ENCODE data around the gene RNF31.
A peak's percentile ranks its signal among the peaks of the same experiment; 100 is the strongest.

RNF31 gene

GRCh38 chr14:24182110-24182882, 35.0 kb downstream of the RNF31 start:
- DNase-seq (ENCODE audit: low read depth), result no peak

DNA sequence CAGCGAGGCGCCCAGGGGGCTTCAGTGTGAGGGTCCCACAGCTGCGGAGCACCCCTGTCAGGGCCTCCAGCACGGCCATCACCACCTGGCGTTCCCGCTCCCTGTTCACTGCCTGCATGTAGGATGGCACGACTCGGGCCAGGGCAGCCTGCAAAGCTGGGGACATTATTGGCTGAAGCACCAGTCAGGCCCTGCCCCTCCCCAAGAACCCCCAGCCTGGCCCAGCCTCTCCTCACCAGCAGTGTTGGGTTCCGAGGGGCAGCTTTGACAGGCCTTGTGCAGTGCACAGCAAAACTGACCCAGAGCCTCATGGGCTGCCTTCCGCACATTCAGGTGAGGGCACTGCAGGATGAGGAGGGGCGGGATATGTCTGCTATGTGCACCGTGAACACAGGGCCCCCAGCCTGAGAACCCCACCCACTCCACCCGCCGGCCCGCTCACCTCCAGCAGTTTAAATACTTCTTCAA, 35.8 kb downstream of the RNF31 start:
- DNase-seq (ENCODE audit: low read depth), result no peak

DNA sequence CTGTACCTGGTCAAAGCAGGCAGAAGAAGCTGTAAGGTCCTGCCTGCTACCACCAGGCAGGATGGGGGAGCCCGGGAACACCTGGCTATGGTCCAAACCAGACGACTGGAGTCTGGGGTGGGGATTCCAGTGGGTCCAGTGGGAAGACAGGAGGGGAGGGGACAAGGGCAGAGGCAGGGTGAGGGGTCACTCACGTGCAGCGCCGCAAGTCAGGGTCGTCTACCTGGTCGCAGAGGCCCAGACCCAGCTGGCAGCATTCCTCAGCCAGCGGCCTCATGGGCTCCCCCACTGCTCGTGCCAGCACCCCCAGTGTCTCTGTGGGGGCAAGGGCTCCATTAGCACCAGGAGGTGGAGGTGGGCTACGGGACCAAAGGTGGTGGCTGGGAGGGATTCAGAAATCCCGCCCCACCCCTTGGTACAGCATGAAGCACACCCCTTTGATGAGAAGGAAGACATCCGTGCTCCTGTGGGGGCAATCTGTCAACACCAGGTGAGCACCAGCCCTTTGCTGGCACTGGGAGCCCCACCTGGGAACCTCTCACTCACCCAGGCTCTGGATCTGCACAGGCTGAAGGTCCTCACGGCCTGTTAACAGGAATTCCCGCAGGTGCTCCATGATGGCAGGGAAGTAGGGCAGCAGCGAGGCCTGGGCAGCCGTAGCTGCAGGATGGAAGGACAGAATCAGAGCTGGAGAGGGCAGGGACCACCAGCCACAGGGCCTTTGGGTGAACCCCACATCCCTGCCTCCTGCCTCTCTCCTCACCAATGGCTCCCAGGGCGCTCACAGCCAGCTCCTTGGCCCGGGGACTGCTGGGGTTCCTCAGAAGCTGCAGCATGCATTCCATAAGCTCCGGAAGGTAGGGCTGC, 37.0 kb downstream of the RNF31 start:
- no peak for DNase-seq (ENCODE audit: low read depth)

DNA sequence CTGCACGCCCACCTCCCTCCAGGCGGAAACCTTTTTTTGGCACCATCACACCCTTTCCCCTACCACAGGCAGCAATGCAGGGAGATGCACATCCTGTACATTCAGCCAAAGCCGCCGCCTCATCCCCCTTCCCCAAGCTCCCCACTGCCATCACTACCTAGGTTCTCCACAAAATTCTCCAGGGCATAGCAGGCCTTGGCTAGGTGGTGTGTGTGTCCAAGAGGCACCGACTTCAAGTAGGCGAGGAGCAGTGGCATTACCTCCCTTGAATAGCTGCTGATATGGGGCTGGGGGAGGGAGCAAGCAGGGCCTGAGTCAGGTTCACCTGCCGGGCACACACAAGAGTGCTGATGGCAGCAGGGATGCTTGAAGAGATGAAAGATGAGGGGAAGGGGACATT, 37.7 kb downstream of the RNF31 start:
- DNase-seq (ENCODE audit: low read depth), result no peak

GRCh38 chr14:24185741-24186140, 38.4 kb downstream of the RNF31 start:
- DNase-seq (ENCODE audit: low read depth), result no peak

- no peak for DNase-seq (ENCODE audit: low read depth)
Measured at GRCh38 chr14:24186831-24187538, 39.7 kb downstream of the RNF31 start.

DNA sequence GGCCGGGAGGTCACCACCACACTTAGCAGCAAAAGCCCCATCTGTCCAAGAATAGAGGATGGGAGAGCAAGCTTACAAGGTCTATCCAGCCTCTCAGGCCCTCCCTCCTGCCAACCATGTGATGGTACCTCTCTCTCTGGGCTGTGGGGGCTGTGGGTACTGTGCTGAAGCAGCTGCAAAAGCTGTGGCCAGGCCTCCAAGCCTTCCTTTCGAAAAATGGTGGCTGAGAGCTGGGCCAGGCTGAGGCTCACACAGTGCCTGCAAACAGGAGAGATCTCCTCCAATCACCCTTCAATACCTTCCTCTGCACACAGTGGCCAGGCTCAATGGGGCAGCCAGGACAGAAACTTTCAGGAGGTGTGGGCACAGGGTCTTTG, 40.2 kb downstream of the RNF31 start:
- no peak for DNase-seq (ENCODE audit: low read depth)

DNA sequence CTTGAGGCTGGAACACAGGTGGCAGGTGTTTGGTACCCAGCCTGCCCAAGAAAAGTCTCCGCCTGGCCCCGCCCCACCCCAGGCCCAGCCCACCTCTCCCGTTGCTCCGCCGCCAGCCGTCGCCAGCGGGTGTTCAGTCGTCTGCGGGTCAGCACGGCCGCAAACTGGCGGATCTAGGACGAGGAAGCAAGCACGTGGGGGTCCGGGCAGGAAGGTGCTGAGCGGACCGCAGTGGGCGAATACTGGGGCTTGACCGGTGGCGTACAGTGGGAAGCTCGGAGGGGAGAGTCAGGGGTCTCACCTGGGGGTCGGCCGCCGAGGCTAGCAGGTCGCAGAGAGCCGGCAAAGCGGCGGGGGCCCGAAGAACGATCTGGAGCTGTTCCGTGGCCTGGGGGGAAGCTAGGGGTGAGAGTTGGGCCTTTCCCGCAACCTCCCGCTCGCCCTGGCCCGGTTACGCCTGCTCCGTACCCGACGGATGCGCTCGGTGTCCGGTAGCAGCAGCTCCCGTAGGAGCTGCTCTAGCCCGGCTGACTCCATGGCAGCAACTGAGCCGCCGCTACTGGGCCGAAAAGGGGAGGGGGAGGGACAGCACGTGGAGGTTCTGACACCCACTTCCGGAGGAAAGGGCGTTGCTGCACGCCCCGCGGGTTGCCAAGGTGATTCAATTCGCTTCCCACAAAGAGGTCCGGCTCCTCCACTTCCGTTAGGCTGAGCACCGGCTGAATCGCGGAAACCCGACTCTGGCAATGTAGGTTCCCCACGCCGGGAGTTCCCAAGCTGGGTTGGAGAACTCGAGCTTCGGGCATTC, 41.2 kb downstream of the RNF31 start, which contains the start of gene IPO4:
IPO4 (minus strand) TSS at position 566 of the 808 bp plus-strand sequence; CDS start at position 537, 29 bp downstream.
- DNase-seq (ENCODE audit: low read depth), result peak; percentile 94

DNA sequence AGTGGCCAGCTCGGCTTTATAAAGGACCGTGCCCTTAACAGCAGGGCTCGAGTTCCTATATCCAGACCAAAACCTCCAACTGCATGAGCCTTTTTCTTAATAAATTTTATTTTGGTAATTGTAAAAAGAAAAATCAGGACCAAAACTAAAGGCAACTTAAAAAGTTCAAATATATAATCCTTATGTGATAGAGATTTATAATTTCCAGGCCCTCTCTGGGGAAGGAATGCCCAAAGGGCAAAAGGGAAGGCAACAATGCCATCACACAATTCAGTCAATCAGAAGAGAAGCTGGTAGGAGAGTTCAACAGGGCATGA, 41.7 kb downstream of the RNF31 start:
- DNase-seq (ENCODE audit: low read depth), result no peak

GRCh38 chr14:24189460-24189859, 42.2 kb downstream of the RNF31 start:
- DNase-seq (ENCODE audit: low read depth), result no peak

DNA sequence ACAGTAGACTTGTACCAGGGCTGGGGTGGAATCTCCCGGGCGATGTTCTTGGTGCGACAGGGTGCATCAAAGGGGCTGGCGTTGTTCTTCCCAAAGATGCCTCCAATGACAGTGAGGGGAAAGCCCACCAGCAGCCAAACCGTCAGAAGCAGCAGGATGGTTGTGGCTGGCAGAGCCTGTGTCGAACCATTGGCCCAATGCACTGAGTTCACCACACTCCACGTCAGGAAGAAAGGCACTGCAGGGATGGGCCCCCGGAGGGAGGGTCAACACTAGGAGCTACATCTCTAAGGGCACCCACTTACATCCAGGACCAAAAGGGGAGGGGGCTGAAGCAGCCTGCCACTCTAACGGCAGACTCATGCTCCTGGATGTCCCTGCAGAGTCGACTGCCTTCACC, 43.1 kb downstream of the RNF31 start:
- DNase-seq (ENCODE audit: low read depth), result no peak

DNA sequence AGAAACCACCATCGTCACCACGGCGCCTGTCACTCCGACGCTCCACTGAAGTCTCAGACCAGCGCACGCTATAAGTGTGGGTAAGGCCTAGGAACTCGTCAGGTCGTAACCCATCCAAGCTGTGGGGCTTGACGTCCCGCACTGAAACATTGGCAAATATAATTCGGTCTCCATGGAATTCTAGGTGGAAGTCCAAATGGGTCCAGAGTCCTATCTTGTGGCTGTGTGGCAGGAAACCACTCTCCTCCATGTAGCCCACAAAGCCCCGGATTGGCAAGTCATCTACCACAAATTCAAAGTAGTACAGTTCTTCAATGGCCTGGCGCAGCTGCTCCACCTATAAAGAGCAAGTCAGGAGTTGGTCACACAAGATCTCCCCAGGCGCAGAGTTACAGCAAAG, 45.6 kb downstream of the RNF31 start:
- DNase-seq (ENCODE audit: low read depth), result no peak

GRCh38 chr14:24194186-24194872, 47.0 kb downstream of the RNF31 start:
- no peak for DNase-seq (ENCODE audit: low read depth)

GRCh38 chr14:24194873-24195185, 47.5 kb downstream of the RNF31 start:
- no peak for DNase-seq (ENCODE audit: low read depth)

- peak; percentile 68 for DNase-seq (ENCODE audit: low read depth)
Measured at GRCh38 chr14:24195186-24196070, 48.1 kb downstream of the RNF31 start, which contains the start of gene TM9SF1. Gene TM9SF1, minus strand, starts transcription at chr14:24195441. Its CDS starts 422 bp downstream, at chr14:24195019.

GRCh38 chr14:24196071-24197055, 49.1 kb downstream of the RNF31 start:
- DNase-seq (ENCODE audit: low read depth), result no peak

DNA sequence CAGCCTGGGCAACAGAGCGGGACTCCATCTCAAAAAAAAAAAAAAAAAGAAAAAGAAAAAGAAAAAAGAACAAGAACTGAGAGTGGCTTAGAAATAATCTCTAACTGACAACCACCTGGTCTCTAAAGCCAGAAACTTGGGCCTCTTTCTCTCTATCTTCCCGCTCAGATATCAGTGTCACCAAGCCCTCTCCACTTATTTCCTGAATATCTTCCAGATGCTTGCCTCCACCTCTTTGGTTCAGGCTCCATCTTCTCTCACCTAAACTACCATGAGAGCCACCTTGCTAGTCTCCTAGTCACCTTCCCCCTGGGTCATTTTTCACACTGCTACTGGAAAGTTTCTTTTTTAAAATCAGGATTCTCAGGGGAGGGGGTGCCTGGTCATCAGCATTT, 49.8 kb downstream of the RNF31 start:
- no peak for DNase-seq (ENCODE audit: low read depth)

- DNase-seq (ENCODE audit: low read depth), result no peak
Measured at GRCh38 chr14:24198814-24199524, 51.7 kb downstream of the RNF31 start.
